Measurements from ENCODE around the gene IL2RA. TPM values are rescaled to one million over a fixed set of nuclear protein-coding genes. Genes with fewer than 3 reads are reported as not detected.
"Not testable (repeated sequence)": the region's sequence is repeated elsewhere in the genome, so short reads cannot be mapped to it uniquely, and the experiment has no call there.

Gene IL2RA
- total RNA-seq, 1 experiment from 2014 or later = 0.59 TPM

GRCh38 chr10:6043377-6043776, 18.8 kb downstream of the IL2RA start:
- H3K9ac ChIP-seq (ENCODE audit: low read length); POLR2A ChIA-PET; RAD21 ChIA-PET (ENCODE audit: low non-redundant PET in 1 of 2, low total read pairs in 2 of 2, uncharacterized antibody in 2 of 2, unreplicated experiment in 2 of 2); H3K79me2 ChIP-seq (ENCODE audit: insufficient read depth, low read length); H3K9me3 ChIP-seq (ENCODE audit: control insufficient read depth in 1 of 2, insufficient read depth in 1 of 2, low read depth in 1 of 2, low read length in 2 of 2); H4K20me1 ChIP-seq (ENCODE audit: insufficient read depth); H3K4me2 ChIP-seq (ENCODE audit: low read length); H2AFZ ChIP-seq (ENCODE audit: low read depth, low read length, poor library complexity, severe bottlenecking); H3K4me3 ChIP-seq (replicated peaks in 1 of 2; ENCODE audit: low read depth in 1 of 2, low read length in 2 of 2); H3K4me1 ChIP-seq (ENCODE audit: control insufficient read depth in 1 of 2, insufficient read depth in 2 of 2, low read length in 2 of 2); ATAC-seq; intact Hi-C loops (cut with micrococcal nuclease); H3K9me2 ChIP-seq (ENCODE audit: insufficient read depth); BruUV-seq (replicated peaks); CTCF ChIA-PET; H3K27ac ChIP-seq (ENCODE audit: low read depth, low read length); DNase-seq (ENCODE audit: low read depth, low spot score); H3K36me3 ChIP-seq (ENCODE audit: control insufficient read depth in 1 of 2, insufficient read depth in 2 of 2, low read length in 2 of 2): not testable (repeated sequence)
- H3K27me3 ChIP-seq (ENCODE audit: insufficient read depth, low read length) = peaks cover 36% of the 10 kb centered on the region

GRCh38 chr10:6040205-6040604, 22.0 kb downstream of the IL2RA start:
- H3K9ac ChIP-seq (ENCODE audit: low read length) = no peak overlapping the region
- RAD21 ChIA-PET (ENCODE audit: low non-redundant PET in 1 of 2, low total read pairs in 2 of 2, uncharacterized antibody in 2 of 2, unreplicated experiment in 2 of 2) = no interaction called here
- intact Hi-C loops (cut with micrococcal nuclease) = no loop called here
- no peak for ATAC-seq
- no peak overlapping the region for H3K4me3 ChIP-seq (replicated peaks in 1 of 2; ENCODE audit: low read depth in 1 of 2, low read length in 2 of 2)
- no peaks in the 10 kb centered on the region for H4K20me1 ChIP-seq (ENCODE audit: insufficient read depth)
- no peak for DNase-seq (ENCODE audit: low read depth, low spot score)
- H3K9me3 ChIP-seq (ENCODE audit: control insufficient read depth in 1 of 2, insufficient read depth in 1 of 2, low read depth in 1 of 2, low read length in 2 of 2) = no peaks in the 10 kb centered on the region
- TF ChIP-seq POLR2AphosphoS5 (IDR thresholded peaks at IDR 0.05; ENCODE audit: low read depth, low read length) (no peak), ELF1 (IDR thresholded peaks at IDR 0.05; ENCODE audit: borderline replicate concordance, low read depth) (no peak), EZH2phosphoT487 (IDR thresholded peaks at IDR 0.05; ENCODE audit: borderline replicate concordance) (no peak), JUND (IDR thresholded peaks at IDR 0.05) (no peak), YY1 (IDR thresholded peaks at IDR 0.05; ENCODE audit: extremely low read depth, insufficient replicate concordance, low read depth, low read length) (no peak), ATF3 (IDR thresholded peaks at IDR 0.05) (no peak), CBX3 (IDR thresholded peaks at IDR 0.05; ENCODE audit: low read depth) (no peak), MAX (IDR thresholded peaks at IDR 0.05) (no peak), TCF7L2 (IDR thresholded peaks at IDR 0.05; ENCODE audit: borderline replicate concordance, extremely low read depth, insufficient read depth, insufficient read length) (no peak), CEBPB (IDR thresholded peaks at IDR 0.05; ENCODE audit: low read depth) (no peak), REST (IDR thresholded peaks at IDR 0.05; ENCODE audit: low read depth) (no peak), SP1 (IDR thresholded peaks at IDR 0.05; ENCODE audit: low read depth) (no peak), SIN3A (IDR thresholded peaks at IDR 0.05; ENCODE audit: low read depth) (no peak), ZFX (IDR thresholded peaks at IDR 0.05) (no peak), CTCF (IDR thresholded peaks at IDR 0.05 in 2 of 3, conservative IDR thresholded peaks at IDR 0.05 in 1 of 3; ENCODE audit: borderline replicate concordance in 1 of 3, insufficient read depth in 1 of 3, low read depth in 2 of 3, low read length in 2 of 3) (no peak), ZNF274 (IDR thresholded peaks at IDR 0.05; ENCODE audit: low read depth, low read length) (no peak)
- H3K4me1 ChIP-seq (ENCODE audit: control insufficient read depth in 1 of 2, insufficient read depth in 2 of 2, low read length in 2 of 2) = no peaks in the 10 kb centered on the region
- no peak overlapping the region for H2AFZ ChIP-seq (ENCODE audit: low read depth, low read length, poor library complexity, severe bottlenecking)
- H3K27me3 ChIP-seq (ENCODE audit: insufficient read depth, low read length) = peaks cover 17% of the 10 kb centered on the region
- POLR2A ChIA-PET = no interaction called here
- CTCF ChIA-PET = no interaction called here
- no peaks in the 10 kb centered on the region for H3K36me3 ChIP-seq (ENCODE audit: control insufficient read depth in 1 of 2, insufficient read depth in 2 of 2, low read length in 2 of 2)
- H3K4me2 ChIP-seq (ENCODE audit: low read length) = no peak overlapping the region
- no TSS peak for BruUV-seq (replicated peaks)
- no peaks in the 10 kb centered on the region for H3K79me2 ChIP-seq (ENCODE audit: insufficient read depth, low read length)
- no peak overlapping the region for H3K27ac ChIP-seq (ENCODE audit: low read depth, low read length)
- no peaks in the 10 kb centered on the region for H3K9me2 ChIP-seq (ENCODE audit: insufficient read depth)

Data from HCT116 (cell line).